Natural killer cell (primary cell): Measurements from ENCODE around the gene NLGN4X. TPM values are rescaled to one million over a fixed set of nuclear protein-coding genes. Genes with fewer than 3 reads are reported as not detected.

Experiments
- ATAC-seq, 3 donors: fragments of 150-1000 bp in 2 of 3; fragments of 200-7000 bp in 1 of 3; cut with Tn5 transposase; 1 replicate in 1 of 3; 2 replicates in 2 of 3; pipeline ENCODE4 v1.10.0; 2021; ENCODE audit warnings: mild to moderate bottlenecking in 2 of 3, moderate library complexity in 2 of 3
- DNase-seq, 2 donors: peaks; one replicate each; pipeline versions ENCODE4 v3.0.0 to v3.0.0-alpha.2; 2013 to 2021; ENCODE audit warnings: mixed read lengths in 1 of 2
- H3K27ac ChIP-seq: one replicate; pipeline ENCODE4 v1.5.1; 2013; ENCODE audit warnings: mild to moderate bottlenecking, low read length
- H3K27me3 ChIP-seq: one replicate; pipeline ENCODE4 v1.6.1; 2013; ENCODE audit warnings: low read length; ENCODE audit not compliant: control insufficient read depth, insufficient read depth
- H3K36me3 ChIP-seq: one replicate; pipeline ENCODE4 v1.6.1; 2013; ENCODE audit warnings: low read length; ENCODE audit not compliant: control insufficient read depth, insufficient read depth
- H3K4me1 ChIP-seq: one replicate; pipeline ENCODE4 v1.6.1; 2013; ENCODE audit warnings: low read length; ENCODE audit not compliant: control insufficient read depth, insufficient read depth
- H3K4me3 ChIP-seq: one replicate; pipeline ENCODE4 v1.5.1; 2013; ENCODE audit warnings: low read length
- H3K9me3 ChIP-seq: one replicate; pipeline ENCODE4 v1.6.1; 2013; ENCODE audit warnings: low read length; ENCODE audit not compliant: control insufficient read depth, insufficient read depth
- H3K27ac Mint-ChIP-seq, 2 donors: one replicate each; pipeline ENCODE4 v1.8.0; 2022; ENCODE audit warnings: mild to moderate bottlenecking in 2 of 2, mixed read lengths in 2 of 2, moderate library complexity in 1 of 2
- H3K27me3 Mint-ChIP-seq, 2 donors: one replicate each; pipeline ENCODE4 v1.8.0; 2022; ENCODE audit warnings: low read depth in 2 of 2, mixed read lengths in 2 of 2
- H3K36me3 Mint-ChIP-seq: one replicate; pipeline ENCODE4 v1.8.0; 2022; ENCODE audit warnings: mixed read lengths
- H3K4me1 Mint-ChIP-seq, 2 donors: one replicate each; pipeline ENCODE4 v1.8.0; 2022; ENCODE audit warnings: mixed read lengths in 2 of 2
- H3K4me3 Mint-ChIP-seq: one replicate; pipeline ENCODE4 v1.8.0; 2022; ENCODE audit warnings: mild to moderate bottlenecking, moderate library complexity, mixed read lengths
- H3K9me3 Mint-ChIP-seq, 2 donors: one replicate each; pipeline ENCODE4 v1.8.0; 2022; ENCODE audit warnings: mixed read lengths in 2 of 2
- CTCF ChIP-seq: fragments of 200-600 bp; IDR thresholded peaks from one replicate; pipeline ENCODE4 v1.8.0; 2022; ENCODE audit warnings: antibody characterized with exemption
- WGBS: methylation state at CpG from one replicate; pipeline ENCODE4 v1.1.7; 2013; ENCODE audit warnings: missing lambda C conversion rate; ENCODE audit not compliant: insufficient coverage; 5-methylcytosine and 5-hydroxymethylcytosine counted together
- intact Hi-C: fragments of 100-400 bp; cut with micrococcal nuclease; formaldehyde crosslinking; loops from one replicate; pipeline ENCODE4 v1.14.2; 2022
- total RNA-seq, 4 donors: library from RNA; stranded (reverse); fragments of 120-200 nt in 1 of 4; gene quantifications; one replicate each; pipeline versions ENCODE4 v1.2.3 to v1.2.4, GENCODE V29; 2013 to 2022

NLGN4X gene
- total RNA-seq, 3 donors from 2014 or later (not counting 1 experiment from before 2014, with no cell fraction given) = not detected

DNA sequence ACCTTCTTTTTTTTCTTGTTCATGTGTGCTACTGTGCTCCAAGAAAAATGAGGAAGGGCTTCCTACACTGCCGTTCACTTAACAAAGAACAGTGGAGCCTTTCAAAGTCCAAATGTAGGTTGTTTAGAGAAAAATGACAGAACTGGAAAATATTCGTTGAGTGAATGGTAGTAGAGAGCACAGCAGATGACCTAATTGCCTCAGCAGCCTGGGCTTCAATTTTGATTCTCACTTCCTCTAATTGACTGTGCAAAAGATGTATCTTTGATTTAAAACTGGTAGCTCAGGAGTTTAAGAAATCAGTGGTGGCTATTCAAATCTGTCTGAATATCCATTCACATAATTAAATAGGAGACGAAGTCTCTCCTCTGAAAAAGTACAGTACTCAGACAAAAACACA, 5.2 kb downstream of the NLGN4X start:
- no peaks in the 10 kb centered on the region for H3K4me1 ChIP-seq
- peaks cover 9 to 19% of the 10 kb centered on the region in 2 donors for H3K27me3 Mint-ChIP-seq
- no peak overlapping the region for H3K27ac Mint-ChIP-seq
- H3K36me3 Mint-ChIP-seq = peaks cover 10% of the 10 kb centered on the region
- no peaks in the 10 kb centered on the region for H3K36me3 ChIP-seq
- H3K9me3 Mint-ChIP-seq = peaks cover 7 to 8% of the 10 kb centered on the region in 2 donors
- H3K27me3 ChIP-seq = peaks cover 3% of the 10 kb centered on the region
- H3K4me1 Mint-ChIP-seq = no peaks in the 10 kb centered on the region
- no peak overlapping the region for H3K4me3 ChIP-seq
- no peak for TF ChIP-seq CTCF
- DNase-seq = no peak
- no peaks in the 10 kb centered on the region for H3K9me3 ChIP-seq
- no peak overlapping the region for H3K27ac ChIP-seq
- WGBS = 33% methylated on average over 1 of the region's 3 CpGs
- no peak overlapping the region for H3K4me3 Mint-ChIP-seq
- intact Hi-C loops = no loop called here
- ATAC-seq = no peak

GRCh38 chrX:6210230-6210629, 18.4 kb downstream of the NLGN4X start:
- Mint-ChIP-seq H3K36me3 (no peaks in the 10 kb centered on the region), H3K27ac (no peak overlapping the region), H3K4me3 (no peak overlapping the region)

GRCh38 chrX:6203462-6204215, 25.0 kb downstream of the NLGN4X start:
- Mint-ChIP-seq H3K27me3 (no peaks in the 10 kb centered on the region), H3K36me3 (no peaks in the 10 kb centered on the region), H3K27ac (no peak overlapping the region), H3K4me1 (no peaks in the 10 kb centered on the region), H3K4me3 (no peak overlapping the region), H3K9me3 (peaks cover 0 to 2% of the 10 kb centered on the region in 2 donors)
- WGBS = 60% methylated on average over 4 of the region's 6 CpGs
- no peaks in the 10 kb centered on the region for H3K9me3 ChIP-seq
- no peaks in the 10 kb centered on the region for H3K27me3 ChIP-seq
- no peak for TF ChIP-seq CTCF
- no peak overlapping the region for H3K4me3 ChIP-seq
- H3K36me3 ChIP-seq = no peaks in the 10 kb centered on the region
- H3K27ac ChIP-seq = no peak overlapping the region
- intact Hi-C loops = no loop called here
- H3K4me1 ChIP-seq = no peaks in the 10 kb centered on the region
- no peak for ATAC-seq
- DNase-seq = no peak

More at GRCh38 chrX:6210230-6210629, 18.4 kb downstream of the NLGN4X start:
- H3K4me1 Mint-ChIP-seq = no peaks in the 10 kb centered on the region
- Histone ChIP-seq H3K4me1 (no peaks in the 10 kb centered on the region), H3K9me3 (no peaks in the 10 kb centered on the region), H3K27ac (no peak overlapping the region), H3K36me3 (no peaks in the 10 kb centered on the region), H3K27me3 (no peaks in the 10 kb centered on the region), H3K4me3 (no peak overlapping the region)
- intact Hi-C loops = no loop called here
- no peaks in the 10 kb centered on the region for H3K27me3 Mint-ChIP-seq
- ATAC-seq (no peak), DNase-seq (no peak)
- H3K9me3 Mint-ChIP-seq = peaks cover 0 to 2% of the 10 kb centered on the region in 2 donors
- 89% methylated on average over 6 of the region's 8 CpGs for WGBS
- TF ChIP-seq CTCF = no peak

- H3K9me3 Mint-ChIP-seq = no peaks in the 10 kb centered on the region
- Histone ChIP-seq H3K27me3 (no peaks in the 10 kb centered on the region), H3K4me3 (no peak overlapping the region), H3K36me3 (no peaks in the 10 kb centered on the region), H3K9me3 (no peaks in the 10 kb centered on the region), H3K27ac (no peak overlapping the region), H3K4me1 (no peaks in the 10 kb centered on the region)
- intact Hi-C loops = no loop called here
- no peaks in the 10 kb centered on the region for H3K36me3 Mint-ChIP-seq
- TF ChIP-seq CTCF = no peak
- no peak for DNase-seq
- H3K27me3 Mint-ChIP-seq = no peaks in the 10 kb centered on the region
- no CpG with 5 or more reads among the region's 2 CpGs for WGBS
- ATAC-seq = no peak
- H3K4me1 Mint-ChIP-seq = no peaks in the 10 kb centered on the region
- no peak overlapping the region for H3K4me3 Mint-ChIP-seq
- H3K27ac Mint-ChIP-seq = no peak overlapping the region
Measured at GRCh38 chrX:6199486-6199885, 29.2 kb downstream of the NLGN4X start.
